ENCODE results near the gene PRIMA1. TPM values are rescaled to one million over a fixed set of nuclear protein-coding genes. Genes with fewer than 3 reads are reported as not detected.

The PRIMA1 gene
- total RNA-seq, 4 donors from 2014 or later: 1.0 to 5.0 (median 1.3) TPM

- WGBS, 2 donors: 61 to 63% methylated on average over 5 of the region's 5 CpGs
- DNase-seq: no peak
Measured at GRCh38 chr14:93686268-93686667, 102.0 kb downstream of the PRIMA1 start.

DNA sequence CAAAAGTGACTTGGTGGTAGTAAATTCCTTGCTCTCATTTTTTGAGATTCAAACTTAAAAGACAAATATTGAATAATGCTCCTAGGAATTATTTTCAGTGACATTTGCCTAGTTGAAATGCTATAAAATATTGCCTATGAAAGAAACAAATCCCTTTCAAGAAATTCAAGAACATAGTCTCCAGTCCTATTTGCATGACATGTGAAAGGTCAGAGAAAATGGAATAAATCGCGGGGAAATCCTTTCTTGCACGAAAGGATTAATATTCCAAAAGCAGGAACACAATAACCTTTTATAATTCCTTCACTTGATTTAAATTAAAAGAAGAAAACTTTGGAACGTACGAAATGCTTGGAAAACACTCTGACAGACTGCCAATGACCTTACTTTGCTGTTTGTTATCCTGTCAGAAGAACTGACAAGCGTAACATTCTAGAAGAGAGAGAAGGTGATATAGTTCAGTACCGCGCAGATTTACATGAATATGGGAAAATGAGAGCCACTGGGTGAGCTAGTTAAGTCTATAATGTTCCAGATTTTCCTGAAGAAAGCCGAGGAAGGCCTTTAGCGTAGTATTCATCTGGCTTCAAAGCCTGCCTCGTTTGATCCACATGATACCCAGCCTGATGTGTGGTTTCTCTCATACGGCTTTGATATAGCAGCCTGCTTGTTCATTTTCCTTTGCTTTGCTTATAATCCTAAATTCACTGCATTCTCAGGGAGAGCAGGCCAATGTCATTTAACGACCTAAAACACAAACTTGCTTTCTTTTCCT is 103.0 kb downstream of the PRIMA1 start:
- Histone ChIP-seq H3K9me3 (no peaks in the 10 kb centered on the region), H3K36me3 (no peaks in the 10 kb centered on the region), H3K4me3 (no peak overlapping the region), H3K27me3 (peaks cover 0 to 26% (median 0%) of the 10 kb centered on the region in 4 donors), H3K27ac (no peak overlapping the region), H3K4me1 (no peaks in the 10 kb centered on the region)
- intact Hi-C loops (cut with DNase I): no loop called here
- 68 to 77% methylated on average over 13 of the region's 13 CpGs for WGBS, 2 donors
- no peak for TF ChIP-seq POLR2A (IDR thresholded peaks at IDR 0.05)
- TF ChIP-seq CTCF (IDR thresholded peaks at IDR 0.05): no peak
- no peak for DNase-seq

More at GRCh38 chr14:93686268-93686667, 102.0 kb downstream of the PRIMA1 start:
- intact Hi-C loops (cut with DNase I): no loop called here
- Histone ChIP-seq H3K4me1 (no peaks in the 10 kb centered on the region), H3K36me3 (no peaks in the 10 kb centered on the region), H3K4me3 (no peak overlapping the region), H3K27ac (no peak overlapping the region), H3K27me3 (peaks cover 0 to 27% (median 0%) of the 10 kb centered on the region in 4 donors), H3K9me3 (no peaks in the 10 kb centered on the region)
- no peak for TF ChIP-seq CTCF (IDR thresholded peaks at IDR 0.05)
- TF ChIP-seq POLR2A (IDR thresholded peaks at IDR 0.05): no peak

DNA sequence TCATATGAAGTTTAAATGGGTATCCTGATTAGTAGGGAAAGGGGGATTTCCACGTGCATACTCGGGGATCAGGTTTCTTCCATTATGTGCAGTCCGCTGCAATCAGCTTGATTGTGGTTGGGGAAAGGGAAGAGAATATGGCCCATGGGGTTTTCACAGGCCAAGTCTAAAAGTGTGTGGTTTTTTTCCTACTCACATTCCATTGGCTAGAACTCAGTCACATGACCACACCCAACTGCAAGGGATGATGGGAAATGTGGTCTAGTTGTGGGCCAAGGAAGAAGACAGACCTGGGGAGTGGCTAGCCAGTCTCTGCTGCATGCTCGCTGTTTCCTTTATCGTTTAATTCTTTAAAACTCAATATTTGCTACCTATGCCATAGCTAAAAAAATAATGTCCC is 105.1 kb downstream of the PRIMA1 start:
- no peak for TF ChIP-seq CTCF (IDR thresholded peaks at IDR 0.05)
- no peak for TF ChIP-seq POLR2A (IDR thresholded peaks at IDR 0.05)
- intact Hi-C loops (cut with DNase I): no loop called here
- Histone ChIP-seq H3K4me1 (no peaks in the 10 kb centered on the region), H3K27me3 (peaks cover 0 to 14% (median 0%) of the 10 kb centered on the region in 4 donors), H3K36me3 (no peaks in the 10 kb centered on the region), H3K4me3 (no peak overlapping the region), H3K9me3 (no peaks in the 10 kb centered on the region), H3K27ac (no peak overlapping the region)
- 65 to 76% methylated on average over 5 of the region's 5 CpGs for WGBS, 2 donors
- no peak for DNase-seq

DNA sequence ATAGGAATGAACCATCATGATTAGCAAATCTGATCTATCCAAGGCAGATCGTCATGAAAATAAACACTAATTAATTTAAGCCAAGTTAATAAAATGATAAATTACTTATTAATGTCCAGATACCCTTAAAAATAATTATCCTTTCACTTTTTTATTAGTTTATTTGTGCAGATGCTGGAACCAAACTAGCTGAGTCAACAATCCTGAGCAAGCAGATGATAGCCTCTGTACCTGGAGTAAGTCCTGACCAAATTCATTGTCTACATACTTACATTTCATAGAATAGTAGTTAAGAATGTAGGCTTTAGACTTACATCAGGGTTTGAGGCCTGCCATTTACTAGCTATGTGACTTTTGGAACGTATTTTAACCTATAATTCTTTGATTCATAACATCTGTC is 105.8 kb downstream of the PRIMA1 start:
- Histone ChIP-seq H3K27ac (no peak overlapping the region), H3K4me3 (no peak overlapping the region), H3K27me3 (peaks cover 0 to 9% (median 0%) of the 10 kb centered on the region in 4 donors), H3K36me3 (no peaks in the 10 kb centered on the region), H3K4me1 (no peaks in the 10 kb centered on the region), H3K9me3 (no peaks in the 10 kb centered on the region)
- intact Hi-C loops (cut with DNase I): no loop called here
- no peak for DNase-seq
- WGBS, 2 donors: 66 to 73% methylated on average over 2 of the region's 2 CpGs
- TF ChIP-seq CTCF (IDR thresholded peaks at IDR 0.05) (no peak), POLR2A (IDR thresholded peaks at IDR 0.05) (no peak)

DNA sequence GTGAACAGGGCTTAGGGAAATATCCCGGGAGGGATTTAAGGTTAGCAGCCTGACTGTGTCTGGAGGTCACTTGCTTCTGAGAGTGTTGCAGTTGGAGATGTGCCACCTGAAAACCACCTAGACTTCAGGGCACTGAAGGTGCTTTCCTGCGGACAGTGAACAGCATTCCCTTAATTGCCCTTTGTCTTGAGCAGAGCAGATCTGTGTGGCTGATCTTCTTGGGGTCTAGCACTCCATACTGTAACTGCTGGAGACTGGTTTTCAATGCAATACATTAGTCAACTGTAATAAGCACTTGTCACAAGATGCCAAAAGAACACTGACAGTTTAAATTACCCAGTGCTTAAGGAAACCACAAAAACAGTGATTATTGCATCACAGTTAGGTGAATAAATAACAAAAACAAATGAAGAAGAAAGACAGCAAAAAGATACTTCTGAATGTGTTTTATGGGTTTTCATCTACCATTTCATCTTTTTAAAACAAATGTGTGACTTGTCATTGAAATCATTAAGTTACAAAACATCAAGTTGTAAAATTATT is 111.8 kb downstream of the PRIMA1 start:
- Histone ChIP-seq H3K36me3 (no peaks in the 10 kb centered on the region), H3K27ac (no peak overlapping the region), H3K4me1 (no peaks in the 10 kb centered on the region), H3K27me3 (peaks cover 0 to 4% (median 0%) of the 10 kb centered on the region in 4 donors), H3K4me3 (no peak overlapping the region), H3K9me3 (no peaks in the 10 kb centered on the region)
- TF ChIP-seq CTCF (IDR thresholded peaks at IDR 0.05) (no peak), POLR2A (IDR thresholded peaks at IDR 0.05) (no peak)
- WGBS, 2 donors: 80 to 88% methylated on average over 1 to 2 of the region's 2 CpGs
- no peak for DNase-seq
- intact Hi-C loops (cut with DNase I): no loop called here

Measured in esophagus squamous epithelium (tissue), 5 donors.